ENCODE data around the gene MRI1. TPM values are rescaled to one million over a fixed set of nuclear protein-coding genes. Genes with fewer than 3 reads are reported as not detected.
A peak's percentile ranks its signal among the peaks of the same experiment; 100 is the strongest.

MRI1 gene
- polyA plus RNA-seq, 2 of the 4 experiments (the other 2 are of a cell fraction) = 12.6 to 16.2 TPM

GRCh38 chr19:13796301-13797057 is 32.2 kb downstream of the MRI1 start:
- CTCF ChIA-PET = interaction anchor here (0.6 to 5.7 kb wide), 11 partner anchors 11 to 499 kb away, joined by 3 to 40 read pairs (median 4); no protein-coding TSS in a partner anchor
- Histone ChIP-seq H3K4me1 (peaks cover 27% of the 10 kb centered on the region), H3K4me3 (peak overlapping the region; percentile 99), H3K9me3 (no peaks in the 10 kb centered on the region), H3K4me2 (peak overlapping the region; percentile 99), H3K27ac (peak overlapping the region; percentile 96 to 97)
- TF ChIP-seq NPAS2 (CRISPR knock-in tag; IDR thresholded peaks at IDR 0.05; ENCODE audit: borderline replicate concordance) (no peak), POLR2AphosphoS2 (conservative IDR thresholded peaks at IDR 0.05; ENCODE audit: low read length) (no peak), CEBPB (IDR thresholded peaks at IDR 0.05) (no peak), ZNF302 (CRISPR knock-in tag; IDR thresholded peaks at IDR 0.05) (no peak), SMC3 (IDR thresholded peaks at IDR 0.05) (0 out of 3 replicates have a peak, but pooled peaks have one; percentile 15), MAFK (IDR thresholded peaks at IDR 0.05; ENCODE audit: partially characterized antibody) (no peak), NFE2L2 (conservative IDR thresholded peaks at IDR 0.05; ENCODE audit: low read length) (no peak), KDM5A (IDR thresholded peaks at IDR 0.05) (no peak), CHD4 (IDR thresholded peaks at IDR 0.05; ENCODE audit: borderline replicate concordance) (no peak), JUNB (IDR thresholded peaks at IDR 0.05) (no peak), NR3C1 (IDR thresholded peaks at IDR 0.05) (no peak), EP300 (IDR thresholded peaks at IDR 0.05) (no peak), CHD2 (IDR thresholded peaks at IDR 0.05; ENCODE audit: low read length, partially characterized antibody) (no peak), HDAC2 (IDR thresholded peaks at IDR 0.05) (no peak), ZC3H11A (IDR thresholded peaks at IDR 0.05) (no peak), HOXB5 (CRISPR knock-in tag; IDR thresholded peaks at IDR 0.05) (no peak), RFX5 (IDR thresholded peaks at IDR 0.05) (no peak), RARB (CRISPR knock-in tag; IDR thresholded peaks at IDR 0.05) (no peak), CTCF (IDR thresholded peaks at IDR 0.05) (no peak), TP53 (CRISPR knock-in tag; IDR thresholded peaks at IDR 0.05) (no peak), FOSL2 (IDR thresholded peaks at IDR 0.05) (no peak), FOSL2 (CRISPR knock-in tag; IDR thresholded peaks at IDR 0.05) (peak; percentile 74), HOXA7 (CRISPR knock-in tag; IDR thresholded peaks at IDR 0.05) (no peak), CBX8 (IDR thresholded peaks at IDR 0.05) (no peak), RAD21 (conservative IDR thresholded peaks at IDR 0.05 in 1 of 2, IDR thresholded peaks at IDR 0.05 in 1 of 2) (peak in 1 of 2 experiments; percentile 31; a peak in 1 of 5 replicates), HMGXB4 (CRISPR knock-in tag; IDR thresholded peaks at IDR 0.05; ENCODE audit: borderline replicate concordance) (no peak)
- TF ChIP-seq, protein P1, sequence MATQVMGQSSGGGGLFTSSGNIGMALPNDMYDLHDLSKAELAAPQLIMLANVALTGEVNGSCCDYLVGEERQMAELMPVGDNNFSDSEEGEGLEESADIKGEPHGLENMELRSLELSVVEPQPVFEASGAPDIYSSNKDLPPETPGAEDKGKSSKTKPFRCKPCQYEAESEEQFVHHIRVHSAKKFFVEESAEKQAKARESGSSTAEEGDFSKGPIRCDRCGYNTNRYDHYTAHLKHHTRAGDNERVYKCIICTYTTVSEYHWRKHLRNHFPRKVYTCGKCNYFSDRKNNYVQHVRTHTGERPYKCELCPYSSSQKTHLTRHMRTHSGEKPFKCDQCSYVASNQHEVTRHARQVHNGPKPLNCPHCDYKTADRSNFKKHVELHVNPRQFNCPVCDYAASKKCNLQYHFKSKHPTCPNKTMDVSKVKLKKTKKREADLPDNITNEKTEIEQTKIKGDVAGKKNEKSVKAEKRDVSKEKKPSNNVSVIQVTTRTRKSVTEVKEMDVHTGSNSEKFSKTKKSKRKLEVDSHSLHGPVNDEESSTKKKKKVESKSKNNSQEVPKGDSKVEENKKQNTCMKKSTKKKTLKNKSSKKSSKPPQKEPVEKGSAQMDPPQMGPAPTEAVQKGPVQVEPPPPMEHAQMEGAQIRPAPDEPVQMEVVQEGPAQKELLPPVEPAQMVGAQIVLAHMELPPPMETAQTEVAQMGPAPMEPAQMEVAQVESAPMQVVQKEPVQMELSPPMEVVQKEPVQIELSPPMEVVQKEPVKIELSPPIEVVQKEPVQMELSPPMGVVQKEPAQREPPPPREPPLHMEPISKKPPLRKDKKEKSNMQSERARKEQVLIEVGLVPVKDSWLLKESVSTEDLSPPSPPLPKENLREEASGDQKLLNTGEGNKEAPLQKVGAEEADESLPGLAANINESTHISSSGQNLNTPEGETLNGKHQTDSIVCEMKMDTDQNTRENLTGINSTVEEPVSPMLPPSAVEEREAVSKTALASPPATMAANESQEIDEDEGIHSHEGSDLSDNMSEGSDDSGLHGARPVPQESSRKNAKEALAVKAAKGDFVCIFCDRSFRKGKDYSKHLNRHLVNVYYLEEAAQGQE (IDR thresholded peaks at IDR 0.05) = no peak
- TF ChIP-seq, protein P2, sequence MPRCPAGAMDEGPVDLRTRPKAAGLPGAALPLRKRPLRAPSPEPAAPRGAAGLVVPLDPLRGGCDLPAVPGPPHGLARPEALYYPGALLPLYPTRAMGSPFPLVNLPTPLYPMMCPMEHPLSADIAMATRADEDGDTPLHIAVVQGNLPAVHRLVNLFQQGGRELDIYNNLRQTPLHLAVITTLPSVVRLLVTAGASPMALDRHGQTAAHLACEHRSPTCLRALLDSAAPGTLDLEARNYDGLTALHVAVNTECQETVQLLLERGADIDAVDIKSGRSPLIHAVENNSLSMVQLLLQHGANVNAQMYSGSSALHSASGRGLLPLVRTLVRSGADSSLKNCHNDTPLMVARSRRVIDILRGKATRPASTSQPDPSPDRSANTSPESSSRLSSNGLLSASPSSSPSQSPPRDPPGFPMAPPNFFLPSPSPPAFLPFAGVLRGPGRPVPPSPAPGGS (IDR thresholded peaks at IDR 0.05) = no peak
- DNase-seq (ENCODE audit: low read depth in 1 of 2, low spot score in 1 of 2) (peak; percentile 68 to 87), ATAC-seq (peak; percentile 71), FAIRE-seq (no peak)
- POLR2A ChIA-PET = interaction anchor here (2.5 kb wide), 1 partner anchor 66 kb away, joined by 8 read pairs; no protein-coding TSS in a partner anchor
- WGBS (ENCODE audit: missing lambda C conversion rate) = under 1% methylated on average over 6 of the region's 12 CpGs

Measured in A549 (cell line).